HG02981 (cell line): ENCODE results near the gene ATG2B.

ENCODE experiments used
- ATAC-seq: cut with Tn5 transposase; IDR thresholded peaks from one replicate; pipeline ENCODE4 v1.9.1; 2021; ENCODE audit warnings: mild to moderate bottlenecking, moderate library complexity; ENCODE audit not compliant: unreplicated experiment

ATG2B gene

DNA sequence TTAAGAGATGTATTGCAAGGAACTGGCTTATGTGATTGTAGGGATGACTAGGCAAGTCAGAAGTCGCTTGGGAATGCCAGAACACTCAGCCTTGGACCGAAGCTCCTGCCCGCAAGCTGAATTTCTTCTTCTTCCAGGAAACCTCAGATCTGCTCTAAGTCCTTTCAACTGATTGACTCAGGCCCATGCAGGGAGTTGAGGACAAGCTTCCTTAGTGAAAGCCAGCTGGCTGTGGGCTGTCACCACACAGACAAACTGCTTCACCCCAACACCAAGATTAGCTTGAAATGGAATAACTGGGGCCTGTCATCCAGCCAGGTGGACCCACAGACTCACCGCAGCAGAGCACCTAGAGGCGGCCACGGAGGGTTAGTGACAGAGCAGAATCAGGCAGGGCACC lies 133.8 kb downstream of the ATG2B start:
- ATAC-seq = no peak
